ENCODE measurements around the gene ZNF81.

DNA sequence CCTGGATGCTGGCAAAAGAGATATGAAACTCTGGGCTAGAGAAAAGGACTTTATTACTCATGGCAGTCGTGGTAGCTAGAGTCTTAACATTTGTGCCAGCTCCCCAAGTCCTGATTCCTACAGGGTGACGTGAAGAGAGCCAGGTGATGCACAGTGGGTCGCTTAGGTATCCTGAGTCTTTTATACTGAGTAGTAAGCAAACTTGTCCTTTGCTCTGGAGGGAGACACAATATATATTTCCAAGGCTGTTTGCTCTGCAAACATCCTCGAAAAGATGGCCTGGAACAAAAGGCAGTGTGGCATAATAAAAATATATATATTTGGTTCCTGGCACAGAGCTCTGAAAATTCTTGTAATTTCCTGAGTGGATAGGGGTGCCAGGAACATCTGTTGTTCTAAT is 23.0 kb downstream of the ZNF81 start:
- no peak for TF ChIP-seq SIN3A (IDR thresholded peaks at IDR 0.05; ENCODE audit: borderline replicate concordance, insufficient read depth, low read length)
- TF ChIP-seq, protein P1, sequence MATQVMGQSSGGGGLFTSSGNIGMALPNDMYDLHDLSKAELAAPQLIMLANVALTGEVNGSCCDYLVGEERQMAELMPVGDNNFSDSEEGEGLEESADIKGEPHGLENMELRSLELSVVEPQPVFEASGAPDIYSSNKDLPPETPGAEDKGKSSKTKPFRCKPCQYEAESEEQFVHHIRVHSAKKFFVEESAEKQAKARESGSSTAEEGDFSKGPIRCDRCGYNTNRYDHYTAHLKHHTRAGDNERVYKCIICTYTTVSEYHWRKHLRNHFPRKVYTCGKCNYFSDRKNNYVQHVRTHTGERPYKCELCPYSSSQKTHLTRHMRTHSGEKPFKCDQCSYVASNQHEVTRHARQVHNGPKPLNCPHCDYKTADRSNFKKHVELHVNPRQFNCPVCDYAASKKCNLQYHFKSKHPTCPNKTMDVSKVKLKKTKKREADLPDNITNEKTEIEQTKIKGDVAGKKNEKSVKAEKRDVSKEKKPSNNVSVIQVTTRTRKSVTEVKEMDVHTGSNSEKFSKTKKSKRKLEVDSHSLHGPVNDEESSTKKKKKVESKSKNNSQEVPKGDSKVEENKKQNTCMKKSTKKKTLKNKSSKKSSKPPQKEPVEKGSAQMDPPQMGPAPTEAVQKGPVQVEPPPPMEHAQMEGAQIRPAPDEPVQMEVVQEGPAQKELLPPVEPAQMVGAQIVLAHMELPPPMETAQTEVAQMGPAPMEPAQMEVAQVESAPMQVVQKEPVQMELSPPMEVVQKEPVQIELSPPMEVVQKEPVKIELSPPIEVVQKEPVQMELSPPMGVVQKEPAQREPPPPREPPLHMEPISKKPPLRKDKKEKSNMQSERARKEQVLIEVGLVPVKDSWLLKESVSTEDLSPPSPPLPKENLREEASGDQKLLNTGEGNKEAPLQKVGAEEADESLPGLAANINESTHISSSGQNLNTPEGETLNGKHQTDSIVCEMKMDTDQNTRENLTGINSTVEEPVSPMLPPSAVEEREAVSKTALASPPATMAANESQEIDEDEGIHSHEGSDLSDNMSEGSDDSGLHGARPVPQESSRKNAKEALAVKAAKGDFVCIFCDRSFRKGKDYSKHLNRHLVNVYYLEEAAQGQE (IDR thresholded peaks at IDR 0.05; ENCODE audit: insufficient read depth in 1 of 2, low read depth in 2 of 2, low read length in 2 of 2), result no peak

All from PFSK-1 (cell line).